ENCODE data around the gene TIMM10. TPM values are rescaled to one million over a fixed set of nuclear protein-coding genes. Genes with fewer than 3 reads are reported as not detected.
"Not testable (repeated sequence)": the region's sequence is repeated elsewhere in the genome, so short reads cannot be mapped to it uniquely, and the experiment has no call there.

TIMM10 gene
- total RNA-seq, 1 experiment from 2014 or later, result 233 TPM

- H3K4me1 ChIP-seq (ENCODE audit: insufficient read depth, low read length), result no peaks in the 10 kb centered on the region
- CTCF ChIA-PET, result no interaction called here
- H3K9ac ChIP-seq (ENCODE audit: low read length), result no peak overlapping the region
- H3K4me3 ChIP-seq (ENCODE audit: low read length), result no peak overlapping the region
- H3K4me2 ChIP-seq (ENCODE audit: low read length), result no peak overlapping the region
- no peaks in the 10 kb centered on the region for H3F3A ChIP-seq (ENCODE audit: low read length, unreplicated experiment)
- H3K27ac ChIP-seq (ENCODE audit: low read length), result no peak overlapping the region
- H2AFZ ChIP-seq (ENCODE audit: low read length), result no peak overlapping the region
- BruUV-seq (replicated peaks), result no TSS peak
- no peaks in the 10 kb centered on the region for H3K9me3 ChIP-seq (ENCODE audit: low read length)
- TF ChIP-seq CTCF (conservative IDR thresholded peaks at IDR 0.05; ENCODE audit: low read depth, low read length) (no peak), EZH2 (IDR thresholded peaks at IDR 0.05; ENCODE audit: low read length, unreplicated experiment) (no peak), EZH2phosphoT487 (IDR thresholded peaks at IDR 0.05; ENCODE audit: borderline replicate concordance, low read length) (no peak)
- H3K36me3 ChIP-seq (ENCODE audit: low read depth, low read length), result no peaks in the 10 kb centered on the region
- H3K79me2 ChIP-seq (ENCODE audit: low read length), result no peaks in the 10 kb centered on the region
- no peaks in the 10 kb centered on the region for H4K20me1 ChIP-seq (ENCODE audit: low read length)
- ATAC-seq (no peak; the same call in 1 of the 2 replicates), DNase-seq (peak; percentile 7)
- no peaks in the 10 kb centered on the region for H3K27me3 ChIP-seq (ENCODE audit: low read length)
- intact Hi-C loops (cut with micrococcal nuclease), result no loop called here
- no peaks in the 10 kb centered on the region for H3K9me2 ChIP-seq (replicated peaks; ENCODE audit: low read length)
- POLR2A ChIA-PET (ENCODE audit: unreplicated experiment), result no interaction called here
Observed at GRCh38 chr11:57539342-57539741, 8.8 kb upstream of the TIMM10 start.

- Histone ChIP-seq H3K9me3 (ENCODE audit: low read length) (no peaks in the 10 kb centered on the region), H3K79me2 (ENCODE audit: low read length) (no peaks in the 10 kb centered on the region), H3K27me3 (ENCODE audit: low read length) (no peaks in the 10 kb centered on the region), H3K27ac (ENCODE audit: low read length) (no peak within 1 kb of the TSS), H3F3A (ENCODE audit: low read length, unreplicated experiment) (no peaks in the 10 kb centered on the region), H4K20me1 (ENCODE audit: low read length) (no peaks in the 10 kb centered on the region), H3K9ac (ENCODE audit: low read length) (no peak within 1 kb of the TSS), H3K4me3 (ENCODE audit: low read length) (no peak within 1 kb of the TSS), H3K9me2 (replicated peaks; ENCODE audit: low read length) (no peaks in the 10 kb centered on the region), H3K4me2 (ENCODE audit: low read length) (no peak within 1 kb of the TSS), H2AFZ (ENCODE audit: low read length) (no peak within 1 kb of the TSS), H3K4me1 (ENCODE audit: insufficient read depth, low read length) (no peaks in the 10 kb centered on the region), H3K36me3 (ENCODE audit: low read depth, low read length) (no peaks in the 10 kb centered on the region)
- DNase-seq, result no peak
- intact Hi-C loops (cut with micrococcal nuclease), result no loop called here
- no peak for ATAC-seq
- ChIA-PET CTCF (interaction anchor here (0.6 kb wide), 1 partner anchor 8 kb away, joined by 3 read pairs; no protein-coding TSS in a partner anchor), POLR2A (ENCODE audit: unreplicated experiment) (no interaction called here)
- no peak for TF ChIP-seq CTCF (conservative IDR thresholded peaks at IDR 0.05; ENCODE audit: low read depth, low read length)
- no peak for TF ChIP-seq EZH2 (IDR thresholded peaks at IDR 0.05; ENCODE audit: low read length, unreplicated experiment)
- no peak for TF ChIP-seq EZH2phosphoT487 (IDR thresholded peaks at IDR 0.05; ENCODE audit: borderline replicate concordance, low read length)
- BruUV-seq (replicated peaks), result no TSS peak
Observed at GRCh38 chr11:57536947-57537619, 6.5 kb upstream of the TIMM10 start, which contains the start of gene SMTNL1. Gene SMTNL1, plus strand, starts transcription at chr11:57537595. Its CDS starts 5,048 bp downstream, at chr11:57542643.

GRCh38 chr11:57534449-57534848, 3.9 kb upstream of the TIMM10 start:
- BruUV-seq (replicated peaks); H3K9me2 ChIP-seq (replicated peaks; ENCODE audit: low read length); H3K4me3 ChIP-seq (ENCODE audit: low read length); CTCF ChIA-PET; H3K27ac ChIP-seq (ENCODE audit: low read length); H4K20me1 ChIP-seq (ENCODE audit: low read length); intact Hi-C loops (cut with micrococcal nuclease); H3K9ac ChIP-seq (ENCODE audit: low read length); H3K4me2 ChIP-seq (ENCODE audit: low read length); ATAC-seq; H3K4me1 ChIP-seq (ENCODE audit: insufficient read depth, low read length); POLR2A ChIA-PET (ENCODE audit: unreplicated experiment); H3K9me3 ChIP-seq (ENCODE audit: low read length); H2AFZ ChIP-seq (ENCODE audit: low read length); H3K27me3 ChIP-seq (ENCODE audit: low read length); H3F3A ChIP-seq (ENCODE audit: low read length, unreplicated experiment); H3K36me3 ChIP-seq (ENCODE audit: low read depth, low read length); DNase-seq: not testable (repeated sequence)
- H3K79me2 ChIP-seq (ENCODE audit: low read length), result peaks cover 11% of the 10 kb centered on the region

Measured in PC-3 (cell line).